CD4-positive, alpha-beta T cell treated with Interleukin-15 for 4 hours (primary cell): ENCODE measurements around the gene DEPDC7.
A peak's percentile ranks its signal among the peaks of the same experiment; 100 is the strongest.
"Not testable (repeated sequence)": the region's sequence is repeated elsewhere in the genome, so short reads cannot be mapped to it uniquely, and the experiment has no call there.

Source experiments
- DNase-seq: peaks from one replicate; pipeline ENCODE4 v3.0.0-alpha.2; 2020; ENCODE audit warnings: low spot score

Gene DEPDC7

GRCh38 chr11:33015621-33016551 lies at the start of gene DEPDC7:
Gene DEPDC7, plus strand, starts transcription at chr11:33015878. Its CDS starts 78 bp downstream, at chr11:33015956.
- DNase-seq: peak; percentile 57

GRCh38 chr11:32968541-32968940 lies 47.1 kb upstream of the DEPDC7 start:
- no peak for DNase-seq

GRCh38 chr11:32972233-32972632 lies 43.4 kb upstream of the DEPDC7 start:
- not testable (repeated sequence) for DNase-seq

- no peak for DNase-seq
These were observed 42.9 kb upstream of the DEPDC7 start for GRCh38 chr11:32972781-32973180.

DNA sequence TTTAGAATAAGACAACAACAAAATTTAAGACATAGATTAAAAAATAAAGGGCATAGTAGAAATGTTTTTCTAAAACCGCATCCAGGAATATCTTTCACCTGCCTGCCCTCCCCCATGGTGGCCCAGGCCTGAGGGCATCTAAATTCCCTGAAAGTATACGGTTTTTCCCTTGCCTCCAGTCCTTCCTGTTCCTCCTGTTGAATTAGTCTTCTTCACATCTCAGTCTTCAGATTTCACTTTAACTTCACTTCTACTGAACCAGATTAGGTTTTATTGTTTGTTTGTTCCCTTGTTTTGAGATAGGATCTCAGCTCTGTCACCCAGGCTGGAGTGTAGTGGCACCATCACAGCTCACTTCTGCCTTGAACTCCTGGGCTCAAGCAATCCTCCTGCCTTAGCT lies 33.1 kb upstream of the DEPDC7 start:
- DNase-seq: no peak

DNA sequence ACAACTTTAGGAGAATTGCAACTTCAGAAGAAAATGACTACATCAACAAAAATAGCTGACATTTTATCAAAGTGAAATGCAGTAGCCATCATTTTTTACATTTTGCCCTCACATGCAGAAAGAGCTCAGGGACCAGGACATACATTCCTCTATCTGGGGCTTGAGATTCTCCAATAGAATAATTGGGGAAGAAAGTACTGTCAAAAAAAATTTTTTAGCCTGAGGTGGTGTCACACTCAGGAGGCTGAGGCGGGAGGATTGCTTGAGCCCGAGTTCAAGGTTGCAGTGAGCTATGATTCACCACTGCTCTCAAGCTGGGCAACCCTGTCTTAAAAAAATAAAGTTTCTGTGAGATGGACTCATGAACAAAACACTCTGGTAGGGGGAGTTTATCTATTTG lies 32.2 kb upstream of the DEPDC7 start:
- no peak for DNase-seq

- DNase-seq: no peak
These were observed 30.1 kb upstream of the DEPDC7 start for GRCh38 chr11:32985600-32985999.

DNA sequence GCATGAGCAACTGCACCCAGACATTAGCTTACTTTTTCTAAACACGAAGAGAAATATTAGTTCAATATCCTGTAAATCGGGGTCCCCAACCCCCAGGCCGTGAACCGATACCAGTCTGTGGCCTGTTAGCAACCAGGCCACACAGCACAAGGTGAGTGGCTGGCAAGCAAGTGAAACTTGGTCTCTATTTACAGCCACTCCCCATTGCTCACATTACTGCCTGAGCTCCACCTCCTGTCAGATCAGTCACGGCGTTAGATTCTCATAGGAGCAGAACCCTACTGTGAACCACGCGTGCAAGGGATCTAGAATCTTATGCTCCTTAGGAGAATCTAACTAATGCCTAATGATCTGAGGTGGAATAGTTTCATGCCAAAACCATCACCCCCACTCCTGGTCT lies 27.8 kb upstream of the DEPDC7 start:
- DNase-seq: no peak

- no peak for DNase-seq
These were observed 25.2 kb upstream of the DEPDC7 start for GRCh38 chr11:32990481-32990880.

- DNase-seq: no peak
These were observed 24.3 kb upstream of the DEPDC7 start for GRCh38 chr11:32991427-32991826.

DNA sequence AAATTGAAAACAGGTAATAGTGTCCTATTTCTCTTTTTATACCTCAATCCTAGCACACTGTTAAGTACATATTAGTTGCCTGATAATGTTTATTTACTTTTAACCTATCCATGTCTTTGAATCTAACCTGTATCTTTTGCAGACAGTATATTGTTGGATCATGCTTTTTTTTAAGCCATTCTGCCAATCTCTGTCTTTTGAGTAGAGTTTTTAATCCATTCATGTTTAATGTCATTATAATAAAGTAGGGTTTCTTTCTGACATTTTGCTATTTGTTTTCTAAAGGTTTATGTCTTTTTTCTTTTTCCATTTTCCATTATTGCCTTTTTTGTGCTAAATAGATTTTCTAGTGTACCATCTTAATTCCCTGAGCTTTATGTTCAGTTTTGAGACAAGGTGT lies 23.8 kb upstream of the DEPDC7 start:
- no peak for DNase-seq

DNA sequence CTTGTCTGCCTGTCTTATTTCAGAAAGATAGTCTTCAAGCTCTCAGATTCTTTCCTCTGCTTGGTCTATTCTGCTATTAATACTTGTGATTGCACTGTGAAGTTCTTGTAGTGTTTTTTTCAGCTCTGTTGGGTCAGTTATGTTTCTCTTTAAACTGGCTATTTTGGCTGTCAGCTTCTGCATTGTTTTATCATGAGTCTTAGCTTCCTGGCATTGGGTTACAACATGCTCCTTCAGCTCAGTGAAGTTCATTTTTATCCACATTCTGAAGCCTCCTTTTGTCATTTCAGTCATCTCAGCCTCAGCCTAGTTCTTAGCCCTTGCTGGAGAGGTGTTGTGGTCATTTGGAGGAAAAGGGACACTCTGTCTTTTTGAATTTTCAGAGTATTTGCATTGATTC lies 15.5 kb upstream of the DEPDC7 start:
- DNase-seq: no peak

GRCh38 chr11:33001281-33001680 lies 14.4 kb upstream of the DEPDC7 start:
- DNase-seq: no peak

GRCh38 chr11:33001751-33002542 lies 13.7 kb upstream of the DEPDC7 start:
- DNase-seq: no peak

GRCh38 chr11:33005175-33005574 lies 10.5 kb upstream of the DEPDC7 start:
- peak; percentile 18 for DNase-seq

- no peak for DNase-seq
These were observed 9.7 kb upstream of the DEPDC7 start for GRCh38 chr11:33006010-33006409.

DNA sequence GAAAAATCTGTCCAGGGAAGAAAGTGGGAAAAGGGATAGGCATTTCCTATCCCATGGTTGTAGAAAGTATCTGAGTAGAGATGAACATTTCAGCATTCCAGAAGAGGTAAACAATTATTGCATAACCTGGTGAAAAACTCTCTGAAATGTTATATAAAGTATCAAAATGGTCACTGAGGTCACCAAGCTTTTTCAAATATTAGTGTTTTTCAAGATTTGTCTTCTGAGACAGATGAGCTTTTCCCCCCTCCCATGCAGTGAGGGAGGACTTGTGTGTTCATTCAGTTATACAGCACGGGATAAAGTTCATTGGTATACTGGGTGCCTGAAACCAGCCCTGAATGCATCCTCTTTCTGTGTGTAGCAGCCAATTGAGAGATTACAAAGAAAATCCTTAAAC lies 1.9 kb upstream of the DEPDC7 start:
- no peak for DNase-seq

DNA sequence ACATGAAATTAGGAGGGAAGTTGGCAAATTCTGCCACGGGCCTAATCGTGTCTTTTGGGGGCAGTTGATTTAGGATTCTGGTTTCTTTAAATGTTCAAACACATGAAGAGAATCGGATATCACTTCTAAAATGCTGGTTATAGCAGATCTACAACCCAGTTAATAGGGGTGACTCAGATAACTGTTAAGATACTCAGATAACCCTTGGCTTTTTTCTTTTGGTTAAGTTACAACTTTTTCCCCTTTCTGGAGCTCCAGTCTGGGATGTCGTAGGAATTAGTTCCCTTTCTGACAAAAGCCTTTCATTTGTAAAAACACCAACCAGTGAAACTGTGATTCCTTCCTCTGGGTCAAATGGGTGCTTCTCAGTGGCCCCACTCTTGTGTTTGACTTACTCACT lies 976 bp downstream of the DEPDC7 start:
- DNase-seq: no peak

GRCh38 chr11:33017478-33017877 lies 1.8 kb downstream of the DEPDC7 start:
- DNase-seq: no peak

DNA sequence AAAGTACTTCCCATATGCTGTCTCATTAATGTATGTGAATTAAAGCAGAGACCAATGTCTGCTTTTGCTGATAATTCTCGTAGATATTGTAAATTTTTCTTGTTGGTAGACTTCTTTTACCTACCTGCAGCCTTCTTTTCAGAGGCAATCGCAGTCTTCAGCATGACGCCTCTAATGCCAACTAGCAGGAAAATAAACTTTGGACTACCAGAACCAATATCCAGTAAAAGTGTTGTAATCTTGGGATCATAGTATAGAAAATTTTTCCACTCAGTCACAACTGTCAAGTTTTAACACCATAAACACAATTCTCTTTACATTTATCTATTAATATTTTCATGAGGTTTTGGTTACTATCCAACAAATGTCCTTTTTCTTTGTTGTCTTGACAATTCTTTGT lies 2.3 kb downstream of the DEPDC7 start:
- DNase-seq: no peak

DNA sequence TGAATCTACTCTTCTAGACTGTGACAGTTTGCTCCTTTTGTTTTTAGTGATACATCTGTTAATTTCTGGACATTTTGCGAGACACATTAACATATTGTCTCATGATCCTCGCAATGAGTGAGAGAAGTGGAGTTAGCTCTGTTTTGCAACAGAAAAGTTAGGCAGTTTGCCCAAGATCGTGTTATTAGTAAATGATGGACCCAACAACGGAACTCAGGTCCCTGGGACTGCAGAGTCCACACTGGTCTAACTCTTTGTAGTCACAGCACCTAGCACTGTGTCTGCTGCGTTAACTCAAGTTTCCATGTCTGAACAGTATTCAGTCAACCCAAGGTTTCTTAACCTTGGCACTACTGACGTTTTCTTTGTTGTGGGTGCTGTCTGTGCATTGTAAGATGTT lies 3.2 kb downstream of the DEPDC7 start:
- no peak for DNase-seq

DNA sequence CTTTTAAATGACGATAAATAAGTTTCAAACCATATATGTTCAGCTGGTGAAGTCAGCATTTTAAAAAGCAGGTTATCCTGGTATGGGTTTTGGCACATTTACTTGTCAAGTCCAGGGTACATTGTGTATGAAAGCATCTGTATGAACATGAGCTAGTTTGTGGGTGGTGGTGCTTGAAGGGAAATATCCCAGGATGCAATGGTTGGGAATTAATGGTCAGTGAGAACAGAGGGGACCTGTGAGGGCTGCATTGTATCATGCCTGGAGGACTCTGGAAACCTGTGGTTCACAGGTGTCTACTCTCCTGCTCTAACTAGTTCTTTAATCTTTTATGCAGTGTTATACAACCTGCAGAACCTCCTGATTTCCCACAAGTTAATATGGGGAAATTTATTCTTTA lies 5.8 kb downstream of the DEPDC7 start:
- DNase-seq: no peak

DNA sequence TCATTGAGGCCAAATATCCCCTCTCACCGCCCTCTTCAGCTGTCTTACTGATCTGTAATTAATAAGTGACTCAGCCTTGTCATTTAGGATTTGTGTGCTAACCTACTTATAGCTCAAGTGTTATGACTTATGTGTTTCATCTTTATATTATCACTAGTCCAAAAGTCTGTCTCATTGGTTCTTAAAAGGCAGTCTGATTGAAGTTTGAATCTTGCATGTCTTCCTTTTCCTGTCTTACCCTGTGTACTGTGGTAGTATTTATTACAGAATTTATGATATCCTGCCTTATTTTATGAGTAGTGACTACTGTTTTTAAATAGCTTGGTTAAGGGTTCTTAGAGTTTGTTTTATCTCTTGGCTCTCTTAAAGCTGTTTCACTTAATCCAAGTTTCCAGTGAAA lies 6.3 kb downstream of the DEPDC7 start:
- DNase-seq: no peak
